Measurements from ENCODE around the gene ITGAL. TPM values are rescaled to one million over a fixed set of nuclear protein-coding genes. Genes with fewer than 3 reads are reported as not detected.

ITGAL gene
- total and polyA plus RNA-seq, 4 donors = 1.2 to 4.9 (median 3.7) TPM

- Histone ChIP-seq H3K4me3 (ENCODE audit: low read depth, low read length) (no peak overlapping the region), H3K9me3 (ENCODE audit: control insufficient read depth, insufficient read depth, low read length) (no peaks in the 10 kb centered on the region), H3K27ac (ENCODE audit: low read depth, low read length) (no peak overlapping the region), H3K27me3 (ENCODE audit: control insufficient read depth, insufficient read depth, low read length) (no peaks in the 10 kb centered on the region), H3K4me1 (ENCODE audit: control insufficient read depth, insufficient read depth, low read length) (peaks cover 3% of the 10 kb centered on the region), H3K36me3 (ENCODE audit: control insufficient read depth, insufficient read depth, low read length) (no peaks in the 10 kb centered on the region)
- DNase-seq (ENCODE audit: low read depth in 4 of 6, low spot score in 6 of 6) = no peak
- 46% methylated on average over 7 of the region's 11 CpGs for WGBS (ENCODE audit: insufficient coverage)
Measured at GRCh38 chr16:30488764-30489605, 16.4 kb downstream of the ITGAL start.

GRCh38 chr16:30490210-30490609 is 17.7 kb downstream of the ITGAL start:
- DNase-seq (ENCODE audit: low read depth in 4 of 6, low spot score in 6 of 6) = no peak
- WGBS (ENCODE audit: insufficient coverage) = 33% methylated on average over 4 of the region's 6 CpGs

GRCh38 chr16:30491229-30491628 is 18.7 kb downstream of the ITGAL start:
- Histone ChIP-seq H3K9me3 (ENCODE audit: control insufficient read depth, insufficient read depth, low read length) (no peaks in the 10 kb centered on the region), H3K27ac (ENCODE audit: low read depth, low read length) (no peak overlapping the region), H3K4me1 (ENCODE audit: control insufficient read depth, insufficient read depth, low read length) (peaks cover 3% of the 10 kb centered on the region), H3K4me3 (ENCODE audit: low read depth, low read length) (no peak overlapping the region), H3K27me3 (ENCODE audit: control insufficient read depth, insufficient read depth, low read length) (no peaks in the 10 kb centered on the region), H3K36me3 (ENCODE audit: control insufficient read depth, insufficient read depth, low read length) (no peaks in the 10 kb centered on the region)
- WGBS (ENCODE audit: insufficient coverage) = 100% methylated on average over 1 of the region's 4 CpGs
- no peak for DNase-seq (ENCODE audit: low read depth in 4 of 6, low spot score in 6 of 6)

More at GRCh38 chr16:30490210-30490609, 17.7 kb downstream of the ITGAL start:
- H3K36me3 ChIP-seq (ENCODE audit: control insufficient read depth, insufficient read depth, low read length) = no peaks in the 10 kb centered on the region
- H3K27ac ChIP-seq (ENCODE audit: low read depth, low read length) = no peak overlapping the region
- H3K9me3 ChIP-seq (ENCODE audit: control insufficient read depth, insufficient read depth, low read length) = no peaks in the 10 kb centered on the region
- H3K4me1 ChIP-seq (ENCODE audit: control insufficient read depth, insufficient read depth, low read length) = peaks cover 3% of the 10 kb centered on the region
- no peaks in the 10 kb centered on the region for H3K27me3 ChIP-seq (ENCODE audit: control insufficient read depth, insufficient read depth, low read length)
- H3K4me3 ChIP-seq (ENCODE audit: low read depth, low read length) = no peak overlapping the region

- Histone ChIP-seq H3K27ac (ENCODE audit: low read depth, low read length) (no peak overlapping the region), H3K36me3 (ENCODE audit: control insufficient read depth, insufficient read depth, low read length) (no peaks in the 10 kb centered on the region), H3K4me3 (ENCODE audit: low read depth, low read length) (no peak overlapping the region), H3K9me3 (ENCODE audit: control insufficient read depth, insufficient read depth, low read length) (no peaks in the 10 kb centered on the region), H3K27me3 (ENCODE audit: control insufficient read depth, insufficient read depth, low read length) (no peaks in the 10 kb centered on the region), H3K4me1 (ENCODE audit: control insufficient read depth, insufficient read depth, low read length) (peaks cover 3% of the 10 kb centered on the region)
- peak in 1 of 6 donors; percentile 5 for DNase-seq (ENCODE audit: low read depth in 4 of 6, low spot score in 6 of 6)
- 61% methylated on average over 3 of the region's 6 CpGs for WGBS (ENCODE audit: insufficient coverage)
Measured at GRCh38 chr16:30491744-30492308, 19.3 kb downstream of the ITGAL start.

GRCh38 chr16:30493941-30494488 is 21.5 kb downstream of the ITGAL start:
- peaks cover 3% of the 10 kb centered on the region for H3K4me1 ChIP-seq (ENCODE audit: control insufficient read depth, insufficient read depth, low read length)
- H3K27ac ChIP-seq (ENCODE audit: low read depth, low read length) = no peak overlapping the region
- no peaks in the 10 kb centered on the region for H3K27me3 ChIP-seq (ENCODE audit: control insufficient read depth, insufficient read depth, low read length)
- WGBS (ENCODE audit: insufficient coverage) = 70% methylated on average over 9 of the region's 11 CpGs
- no peak for DNase-seq (ENCODE audit: low read depth in 4 of 6, low spot score in 6 of 6)
- no peak overlapping the region for H3K4me3 ChIP-seq (ENCODE audit: low read depth, low read length)
- no peaks in the 10 kb centered on the region for H3K9me3 ChIP-seq (ENCODE audit: control insufficient read depth, insufficient read depth, low read length)
- no peaks in the 10 kb centered on the region for H3K36me3 ChIP-seq (ENCODE audit: control insufficient read depth, insufficient read depth, low read length)

- Histone ChIP-seq H3K4me3 (ENCODE audit: low read depth, low read length) (no peak overlapping the region), H3K9me3 (ENCODE audit: control insufficient read depth, insufficient read depth, low read length) (no peaks in the 10 kb centered on the region), H3K36me3 (ENCODE audit: control insufficient read depth, insufficient read depth, low read length) (no peaks in the 10 kb centered on the region), H3K27ac (ENCODE audit: low read depth, low read length) (no peak overlapping the region), H3K27me3 (ENCODE audit: control insufficient read depth, insufficient read depth, low read length) (no peaks in the 10 kb centered on the region), H3K4me1 (ENCODE audit: control insufficient read depth, insufficient read depth, low read length) (peaks cover 3% of the 10 kb centered on the region)
- WGBS (ENCODE audit: insufficient coverage) = 67% methylated on average over 9 of the region's 12 CpGs
- no peak for DNase-seq (ENCODE audit: low read depth in 4 of 6, low spot score in 6 of 6)
Measured at GRCh38 chr16:30494709-30495108, 22.2 kb downstream of the ITGAL start.

- Histone ChIP-seq H3K4me1 (ENCODE audit: control insufficient read depth, insufficient read depth, low read length) (no peaks in the 10 kb centered on the region), H3K4me3 (ENCODE audit: low read depth, low read length) (no peak overlapping the region), H3K27ac (ENCODE audit: low read depth, low read length) (no peak overlapping the region), H3K36me3 (ENCODE audit: control insufficient read depth, insufficient read depth, low read length) (no peaks in the 10 kb centered on the region), H3K27me3 (ENCODE audit: control insufficient read depth, insufficient read depth, low read length) (no peaks in the 10 kb centered on the region), H3K9me3 (ENCODE audit: control insufficient read depth, insufficient read depth, low read length) (no peaks in the 10 kb centered on the region)
- WGBS (ENCODE audit: insufficient coverage) = 89% methylated on average over 7 of the region's 8 CpGs
- no peak for DNase-seq (ENCODE audit: low read depth in 4 of 6, low spot score in 6 of 6)
Measured at GRCh38 chr16:30499284-30499683, 26.7 kb downstream of the ITGAL start.

- Histone ChIP-seq H3K9me3 (ENCODE audit: control insufficient read depth, insufficient read depth, low read length) (no peaks in the 10 kb centered on the region), H3K36me3 (ENCODE audit: control insufficient read depth, insufficient read depth, low read length) (no peaks in the 10 kb centered on the region), H3K27ac (ENCODE audit: low read depth, low read length) (no peak overlapping the region), H3K4me3 (ENCODE audit: low read depth, low read length) (no peak overlapping the region), H3K4me1 (ENCODE audit: control insufficient read depth, insufficient read depth, low read length) (no peaks in the 10 kb centered on the region), H3K27me3 (ENCODE audit: control insufficient read depth, insufficient read depth, low read length) (no peaks in the 10 kb centered on the region)
- 40% methylated on average over 2 of the region's 6 CpGs for WGBS (ENCODE audit: insufficient coverage)
- DNase-seq (ENCODE audit: low read depth in 4 of 6, low spot score in 6 of 6) = no peak
Measured at GRCh38 chr16:30503403-30504296, 31.1 kb downstream of the ITGAL start.

GRCh38 chr16:30509081-30509765 is 36.7 kb downstream of the ITGAL start:
- H3K4me1 ChIP-seq (ENCODE audit: control insufficient read depth, insufficient read depth, low read length) = no peaks in the 10 kb centered on the region
- H3K27ac ChIP-seq (ENCODE audit: low read depth, low read length) = no peak overlapping the region
- H3K36me3 ChIP-seq (ENCODE audit: control insufficient read depth, insufficient read depth, low read length) = no peaks in the 10 kb centered on the region
- H3K9me3 ChIP-seq (ENCODE audit: control insufficient read depth, insufficient read depth, low read length) = no peaks in the 10 kb centered on the region
- no peak overlapping the region for H3K4me3 ChIP-seq (ENCODE audit: low read depth, low read length)
- no peaks in the 10 kb centered on the region for H3K27me3 ChIP-seq (ENCODE audit: control insufficient read depth, insufficient read depth, low read length)
- DNase-seq (ENCODE audit: low read depth in 4 of 6, low spot score in 6 of 6) = no peak
- 83% methylated on average over 1 of the region's 4 CpGs for WGBS (ENCODE audit: insufficient coverage)
